GM18526 (cell line): Measurements from ENCODE around the gene KIF18A.
A peak's percentile ranks its signal among the peaks of the same experiment; 100 is the strongest.

Experiments used
- POLR2A ChIP-seq: IDR thresholded peaks from 3 replicates; pipeline ENCODE4 v1.6.1; 2011; ENCODE audit not compliant: insufficient read length; ENCODE audit errors: extremely low read depth

Gene KIF18A

DNA sequence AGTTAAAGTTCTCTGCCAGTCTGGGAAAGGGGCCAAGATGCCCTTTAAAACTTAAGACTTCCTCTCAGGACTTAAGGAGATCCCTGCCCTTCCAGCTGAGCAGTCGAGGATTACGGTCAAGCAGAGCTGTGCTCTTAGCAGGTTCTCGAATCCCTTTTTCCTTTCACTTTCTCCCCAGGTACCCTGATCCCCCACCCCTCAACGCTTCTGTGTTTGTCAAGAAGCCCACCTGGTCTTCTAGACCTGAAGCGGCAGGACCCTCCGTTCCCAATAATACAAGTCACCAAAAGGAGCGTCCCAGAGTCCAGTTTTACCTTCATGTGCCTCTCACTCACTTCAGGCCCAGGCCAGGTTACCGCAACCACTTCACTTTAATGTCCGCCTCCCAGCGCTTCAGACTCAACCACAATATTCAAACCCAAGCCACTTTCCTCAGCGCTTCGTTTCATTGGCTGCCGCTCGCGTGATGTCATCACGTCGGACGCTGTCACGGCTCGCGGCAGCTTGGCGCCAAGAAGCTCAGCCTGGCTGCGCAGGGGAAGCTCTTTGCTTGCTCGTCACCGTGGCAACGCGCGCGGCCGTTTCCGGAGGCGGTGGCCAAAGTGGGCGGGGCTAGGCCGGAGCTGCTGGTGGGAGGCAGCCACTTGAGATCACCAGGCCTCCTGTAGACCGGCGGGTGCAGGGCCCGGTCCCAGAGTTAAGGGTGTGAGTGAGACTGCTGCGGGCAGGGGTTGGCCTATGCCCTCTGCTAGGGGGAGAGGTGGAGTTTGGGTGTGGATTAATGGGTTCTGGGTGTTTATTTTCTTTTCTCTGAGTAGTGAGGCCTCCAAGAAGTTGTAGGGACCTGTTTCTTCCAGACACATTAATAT lies at the start of gene KIF18A, which contains the start of gene METTL15:
KIF18A (minus strand) TSS at position 407 of the 869 bp plus-strand sequence. CDS start 10,209 bp downstream, outside the sequence.
METTL15 (plus strand) TSS at position 639 of the 869 bp plus-strand sequence. CDS start 4,947 bp downstream, outside the sequence.
- TF ChIP-seq POLR2A: peak; percentile 73

DNA sequence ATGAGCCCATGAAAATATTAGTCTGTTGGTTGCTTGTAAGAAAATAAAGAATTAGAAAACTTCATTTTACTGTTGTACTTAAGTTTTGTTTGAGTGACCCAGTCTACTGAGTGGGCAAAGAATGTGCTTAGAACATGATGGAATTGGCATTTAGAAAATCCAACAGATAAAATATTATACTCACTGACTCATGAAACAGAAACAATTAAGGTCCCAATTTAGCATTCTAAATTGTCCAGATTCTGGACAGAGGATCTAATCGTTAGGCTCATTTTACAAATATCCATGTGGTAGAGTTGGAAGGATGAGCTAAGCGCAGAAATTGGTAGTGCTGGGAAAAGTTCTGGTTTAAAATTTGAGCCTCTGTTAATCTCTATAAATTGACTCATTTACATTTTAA lies 45.6 kb upstream of the KIF18A start:
- no peak for TF ChIP-seq POLR2A

DNA sequence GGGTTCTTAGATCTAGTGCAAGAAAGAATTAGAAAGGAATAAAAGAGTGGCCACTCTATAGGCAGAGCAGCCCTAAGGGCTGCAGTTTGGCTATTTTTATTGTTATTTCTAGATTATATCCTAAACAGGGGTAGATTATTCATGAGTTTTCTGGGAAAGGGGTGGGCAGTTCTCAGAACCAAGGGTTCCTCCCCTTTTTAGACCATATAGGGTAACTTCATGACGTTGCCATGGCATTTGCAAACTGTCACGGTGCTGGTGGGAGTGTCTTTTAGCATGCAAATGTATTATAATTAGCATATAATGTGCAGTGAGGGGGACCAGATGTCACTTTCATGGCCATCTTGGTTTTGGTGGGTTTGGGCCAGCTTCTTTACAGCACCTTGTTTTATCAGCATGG lies 44.8 kb upstream of the KIF18A start:
- TF ChIP-seq POLR2A: no peak

DNA sequence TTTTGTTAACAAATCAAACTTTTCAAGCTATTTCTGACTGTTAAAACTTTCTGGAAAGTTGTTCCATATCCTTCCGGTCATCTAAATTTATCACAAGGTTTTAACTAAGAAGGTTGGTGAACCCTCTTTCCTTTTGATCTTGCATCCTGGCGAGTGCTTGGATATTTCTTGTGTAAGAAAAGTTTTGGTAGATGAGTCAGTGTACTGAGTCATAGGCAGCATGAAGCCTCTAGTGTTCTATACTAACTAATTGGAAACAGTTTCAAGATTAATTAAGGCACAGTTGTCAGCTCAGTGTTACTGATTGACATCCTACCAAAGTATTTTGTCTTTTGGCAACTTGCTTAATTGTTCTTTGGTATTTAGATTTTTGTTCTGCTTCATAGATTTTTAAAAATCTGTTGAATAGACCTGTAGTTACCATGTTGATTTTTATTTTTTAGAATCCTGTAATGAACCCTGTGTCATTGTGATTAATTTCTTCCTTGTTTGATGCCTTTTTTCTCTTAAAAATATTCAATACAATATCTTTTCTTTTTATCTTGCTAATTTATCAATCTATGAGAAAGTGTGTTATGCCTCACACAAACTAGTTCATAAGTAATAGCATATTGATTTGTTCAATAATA lies 38.3 kb upstream of the KIF18A start:
- no peak for TF ChIP-seq POLR2A

DNA sequence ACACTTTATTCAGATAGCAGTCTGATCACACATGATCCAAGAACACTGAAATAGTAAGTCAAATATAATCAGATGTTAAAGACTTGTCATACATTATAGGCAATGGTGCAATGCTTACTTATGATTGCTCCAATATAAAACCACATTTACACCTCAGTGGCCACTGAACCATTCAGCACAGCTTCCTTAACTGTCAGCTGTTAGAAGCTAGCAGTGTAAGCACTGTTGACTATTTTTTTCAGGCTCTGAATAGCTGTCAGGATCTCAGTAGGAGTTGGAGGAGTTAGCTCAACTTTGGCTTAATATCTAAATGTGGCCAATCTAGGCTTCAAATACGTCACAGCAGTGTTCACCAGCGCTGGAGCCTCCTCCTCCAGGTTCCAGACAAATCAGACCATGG lies 36.9 kb upstream of the KIF18A start:
- no peak for TF ChIP-seq POLR2A

DNA sequence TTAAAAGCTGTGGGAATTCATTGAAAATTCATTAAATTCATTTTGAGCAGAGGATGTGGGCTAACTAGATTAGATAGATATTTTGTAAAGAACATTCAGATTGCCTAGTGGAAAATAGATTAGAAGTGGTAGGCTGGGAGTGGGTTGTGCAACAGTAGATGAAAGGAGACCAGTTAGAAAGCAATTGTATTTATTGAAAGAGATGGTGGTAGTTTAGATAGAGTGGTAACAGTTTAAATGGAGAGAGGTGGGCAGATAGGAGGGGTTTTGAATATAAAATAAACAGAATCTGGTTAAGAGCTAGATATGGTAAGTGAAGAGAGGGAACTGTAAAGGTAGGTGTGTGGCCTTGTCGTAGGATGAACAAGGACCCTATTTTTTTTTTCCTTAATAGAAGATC lies 34.8 kb upstream of the KIF18A start:
- no peak for TF ChIP-seq POLR2A

DNA sequence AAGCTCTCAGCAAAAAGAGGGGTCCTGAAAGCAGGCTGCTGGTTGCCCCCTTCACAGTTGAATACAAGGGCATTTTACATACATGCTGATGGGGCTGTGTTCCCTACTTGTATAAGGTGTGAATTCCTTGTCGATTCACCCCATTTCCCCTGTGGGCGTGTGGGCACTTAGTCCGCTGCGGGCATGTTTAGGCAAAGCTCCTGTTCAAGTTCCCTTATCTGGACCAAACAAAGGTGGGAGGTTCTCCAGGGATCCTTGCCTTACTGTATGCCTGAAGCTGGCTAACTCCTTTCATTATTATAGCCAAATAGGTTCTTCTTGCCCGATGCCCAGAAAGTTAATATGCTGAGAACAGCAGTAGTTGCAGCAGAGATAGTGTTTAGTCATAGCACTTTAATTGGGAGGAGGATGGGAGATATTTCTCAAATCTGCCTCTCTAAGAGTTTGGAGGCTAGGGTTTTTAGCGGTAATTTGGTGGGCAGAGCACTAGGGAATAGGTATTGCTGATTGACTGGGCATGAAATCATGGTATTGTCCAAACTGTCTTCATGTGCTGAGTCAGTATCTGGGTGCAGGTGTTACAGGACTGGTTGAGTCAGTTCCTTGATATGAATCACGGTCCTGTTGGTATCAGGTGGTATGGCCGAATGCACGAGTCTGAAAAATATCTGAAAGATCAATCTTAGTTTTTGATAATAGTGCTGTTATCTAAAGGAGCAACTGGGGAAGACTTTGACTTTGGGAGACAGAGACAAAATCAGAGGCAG lies 32.9 kb upstream of the KIF18A start:
- no peak for TF ChIP-seq POLR2A

DNA sequence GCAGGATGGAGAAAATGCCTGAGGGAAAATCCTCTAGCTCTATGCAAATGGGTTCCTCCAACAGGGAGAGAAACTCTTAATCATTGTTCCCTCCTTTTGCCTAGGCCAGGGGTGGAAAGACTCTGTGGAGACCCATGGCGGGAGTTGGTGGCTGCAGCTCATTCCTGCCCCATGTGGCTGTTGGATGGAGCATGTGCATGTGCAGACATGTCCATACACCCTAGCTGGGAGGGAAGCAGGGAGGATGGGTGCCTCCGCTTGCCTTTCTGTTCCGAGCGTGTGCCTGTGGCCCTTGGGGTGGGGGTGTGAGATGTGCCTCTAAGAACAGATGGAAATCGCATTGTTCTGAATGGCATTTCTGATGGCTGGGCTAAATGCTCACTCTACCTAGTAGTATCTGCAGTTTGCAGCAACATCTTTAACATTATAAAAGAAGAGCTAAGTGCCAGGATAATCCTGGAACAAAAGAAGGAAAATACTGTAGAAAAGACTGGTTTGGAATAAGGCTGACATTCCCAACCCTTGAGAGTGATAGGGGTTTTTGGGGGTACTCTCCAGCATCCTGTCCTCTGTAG lies 32.0 kb upstream of the KIF18A start:
- no peak for TF ChIP-seq POLR2A

DNA sequence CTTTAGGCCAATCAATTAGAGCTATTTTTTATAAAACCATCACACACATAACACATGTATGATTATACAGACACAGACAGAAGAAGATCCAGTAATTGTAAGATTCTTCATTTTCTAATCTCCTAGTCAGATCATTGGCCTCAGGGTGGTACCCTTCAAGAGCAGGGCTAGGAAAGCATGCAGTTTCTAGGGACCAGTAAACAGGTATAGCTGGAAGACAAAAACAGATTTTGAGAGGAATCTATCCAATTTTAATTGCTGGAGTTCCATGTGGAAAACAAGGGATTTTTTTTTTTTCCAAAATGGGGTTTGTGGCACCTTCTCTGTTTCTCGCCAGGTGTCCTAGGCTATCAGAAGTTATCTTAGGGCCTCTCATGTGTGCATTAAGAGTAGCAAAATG lies 29.9 kb upstream of the KIF18A start:
- no peak for TF ChIP-seq POLR2A

DNA sequence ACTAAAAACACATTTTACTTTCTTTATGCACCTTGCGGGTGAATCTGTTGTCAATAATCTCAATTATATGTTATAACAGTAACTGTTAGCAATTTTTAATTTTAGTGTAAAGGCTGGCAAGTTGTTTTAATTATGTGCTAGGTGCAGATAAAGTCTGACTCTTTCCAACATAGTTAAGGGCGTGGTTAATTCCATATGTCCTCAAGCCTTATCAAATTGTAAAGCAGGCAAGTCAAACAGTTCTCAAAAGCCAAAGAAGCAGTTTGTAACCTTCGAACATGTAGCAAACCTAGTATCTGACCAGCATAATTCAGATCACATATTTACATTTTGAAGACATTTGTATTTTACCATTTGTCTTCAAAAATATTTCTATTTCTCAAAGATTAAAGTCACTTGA lies 29.4 kb upstream of the KIF18A start:
- TF ChIP-seq POLR2A: no peak

DNA sequence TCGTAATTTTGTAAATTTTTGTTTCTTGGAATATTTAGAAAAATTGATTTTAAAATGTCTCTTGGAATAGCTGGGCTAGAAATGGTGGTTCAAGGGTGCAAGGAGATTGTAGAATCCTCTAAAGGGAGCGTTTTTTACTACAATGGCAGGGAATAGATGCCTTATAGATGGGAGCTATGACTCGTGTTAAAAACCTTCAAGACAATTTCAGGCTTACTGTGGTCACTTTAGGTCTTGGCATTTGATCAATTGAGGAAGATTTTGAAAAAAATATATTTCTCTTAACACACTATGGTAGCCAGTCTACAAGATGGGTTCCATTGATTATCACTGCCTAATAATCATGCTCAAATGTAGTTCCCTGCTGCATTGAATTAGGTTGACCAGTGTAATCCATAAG lies 25.2 kb upstream of the KIF18A start:
- TF ChIP-seq POLR2A: no peak

DNA sequence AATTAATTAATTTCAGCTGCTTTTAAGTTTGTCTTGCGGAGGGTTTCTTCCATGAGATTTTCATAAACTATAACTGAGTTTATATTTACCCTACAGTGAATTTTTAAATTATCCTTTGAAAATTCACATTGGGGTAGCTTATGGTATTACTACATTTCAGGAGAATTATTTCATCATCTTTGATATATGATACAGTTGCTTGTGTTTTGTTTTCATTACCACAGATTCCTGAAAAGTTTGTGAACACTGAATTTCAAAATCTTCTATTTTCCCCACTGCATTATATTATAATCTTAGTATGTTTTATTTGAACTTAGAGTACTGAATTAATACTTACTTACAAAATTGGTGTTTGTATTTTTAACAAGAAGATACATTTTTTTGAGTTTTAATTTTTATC lies 24.6 kb upstream of the KIF18A start:
- no peak for TF ChIP-seq POLR2A

DNA sequence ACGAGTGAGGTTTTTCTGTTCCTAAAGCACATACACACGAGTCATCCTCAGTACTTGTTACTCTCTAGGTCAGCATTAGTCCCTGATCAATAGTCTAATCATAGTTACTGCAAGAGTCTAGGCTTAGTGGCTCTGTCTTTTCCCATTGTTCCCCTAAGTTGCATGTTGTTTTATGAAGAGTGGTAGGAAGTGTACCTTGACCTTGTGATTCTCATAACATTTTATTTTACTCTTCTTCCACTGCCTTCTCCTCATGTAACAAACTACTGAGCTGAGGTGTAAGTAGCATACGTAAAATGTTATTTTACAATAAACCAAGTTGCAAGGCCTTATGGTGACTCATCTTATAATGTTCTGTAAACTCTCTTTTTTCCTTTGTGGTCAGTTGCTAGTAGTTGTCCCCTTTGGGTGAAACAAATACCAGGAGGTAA lies 15.2 kb upstream of the KIF18A start:
- no peak for TF ChIP-seq POLR2A

DNA sequence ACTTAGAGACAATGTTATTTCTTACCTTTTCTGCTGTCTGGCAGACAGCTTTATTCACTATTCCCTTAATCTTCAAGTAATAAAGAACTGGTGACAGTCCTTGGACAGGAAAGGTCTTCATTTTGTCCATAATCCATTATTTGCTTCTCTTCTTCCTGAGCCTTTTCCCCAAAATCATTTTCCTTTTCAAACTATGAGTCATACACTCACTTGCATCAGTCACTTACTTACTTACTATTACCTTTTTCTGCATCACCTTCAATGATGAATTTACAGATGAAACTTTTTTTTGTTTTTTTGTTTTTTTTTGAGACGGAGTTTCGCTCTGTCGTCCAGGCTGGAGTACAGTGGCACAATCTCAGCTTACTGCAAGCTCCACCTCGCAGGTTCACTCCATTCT lies 9.8 kb upstream of the KIF18A start:
- no peak for TF ChIP-seq POLR2A

DNA sequence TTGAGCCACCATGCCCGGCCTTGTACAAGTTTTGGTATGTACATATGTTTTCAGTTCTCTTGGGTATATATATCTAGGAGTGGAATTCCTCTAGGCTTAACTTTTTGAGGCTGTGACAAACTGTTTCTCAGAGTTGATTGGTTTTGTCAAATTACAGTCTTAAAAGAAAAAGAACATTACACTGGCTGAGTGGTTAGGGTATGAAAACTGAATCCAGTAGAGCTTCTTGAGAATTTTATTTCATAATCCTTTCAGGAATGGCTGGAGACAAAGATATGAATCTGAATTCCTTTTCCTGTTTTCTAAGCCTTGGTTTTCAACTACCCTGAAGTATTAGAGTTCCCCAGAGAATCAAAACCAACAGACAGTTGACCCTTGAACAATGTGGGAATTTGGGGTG lies 6.8 kb upstream of the KIF18A start:
- no peak for TF ChIP-seq POLR2A

DNA sequence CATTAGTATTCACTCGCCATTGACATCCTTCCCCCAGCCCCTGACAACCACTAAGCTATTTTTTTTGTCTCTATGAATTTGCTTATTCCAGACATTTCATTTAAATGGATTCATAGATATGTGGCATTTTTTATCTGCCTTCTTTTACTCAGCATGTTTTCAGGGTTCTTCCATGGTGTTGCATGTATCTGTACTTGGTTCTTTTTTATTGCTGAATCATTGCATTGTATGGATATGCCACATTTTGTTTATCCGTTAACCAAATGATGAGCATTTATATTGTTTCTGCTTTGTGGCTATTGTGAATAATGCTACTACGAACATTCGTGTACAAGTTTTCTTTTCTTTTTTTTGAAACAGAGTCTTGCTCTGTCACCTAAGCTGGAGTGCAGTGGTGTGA lies 6.2 kb upstream of the KIF18A start:
- no peak for TF ChIP-seq POLR2A

DNA sequence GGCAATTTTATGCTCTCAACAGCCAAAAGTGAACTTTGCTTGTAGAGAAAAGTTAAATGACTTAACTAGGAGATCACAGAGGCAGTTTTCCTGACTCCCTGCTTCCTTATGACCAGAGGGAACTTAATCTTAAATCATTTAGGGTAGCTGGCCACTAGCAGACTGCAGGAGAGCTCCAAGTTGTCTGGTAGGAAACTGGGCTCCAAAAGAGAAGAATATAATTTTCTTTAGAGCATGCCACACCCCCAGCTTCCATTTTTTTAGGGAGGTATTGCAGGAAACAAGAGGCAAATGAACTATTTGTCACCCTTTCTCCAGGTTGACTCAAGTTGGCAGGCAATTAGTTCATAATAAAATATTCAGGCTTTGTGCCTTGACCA lies 2.9 kb upstream of the KIF18A start:
- TF ChIP-seq POLR2A: no peak
